ENCODE measurements around the gene NCAPG.

NCAPG gene

DNA sequence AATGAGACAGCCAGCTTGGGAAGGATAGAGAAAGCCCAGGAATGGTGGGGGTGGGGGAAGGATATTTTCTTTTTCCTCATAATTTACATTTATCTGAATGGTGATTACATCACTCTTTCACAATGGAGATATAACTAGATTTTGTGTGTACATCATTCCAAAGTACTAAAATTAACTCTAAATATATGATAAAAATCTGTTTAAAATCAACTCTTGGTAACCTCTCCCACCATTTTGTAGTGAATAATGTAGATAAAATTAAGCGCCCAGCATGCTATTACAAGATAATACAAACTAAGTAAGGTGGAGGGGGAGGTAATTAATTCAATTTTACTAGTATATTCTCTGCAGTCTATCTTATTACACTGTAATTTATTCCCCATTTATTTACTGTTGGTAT, 78.9 kb downstream of the NCAPG start:
- H3K9me3 ChIP-seq (replicated peaks; ENCODE audit: low read length): no peaks in the 10 kb centered on the region
- no peak overlapping the region for H3K4me2 ChIP-seq (ENCODE audit: low read length)
- H3K36me3 ChIP-seq (ENCODE audit: insufficient read depth, low read length): no peaks in the 10 kb centered on the region
- H3K4me1 ChIP-seq (ENCODE audit: control insufficient read depth, insufficient read depth, low read length): no peaks in the 10 kb centered on the region
- no peaks in the 10 kb centered on the region for H3K27me3 ChIP-seq (ENCODE audit: control insufficient read depth, insufficient read depth, low read length)
- no peak overlapping the region for H3K9ac ChIP-seq (ENCODE audit: low read depth, low read length)
- no peak overlapping the region for H3K4me3 ChIP-seq (ENCODE audit: low read length)

DNA sequence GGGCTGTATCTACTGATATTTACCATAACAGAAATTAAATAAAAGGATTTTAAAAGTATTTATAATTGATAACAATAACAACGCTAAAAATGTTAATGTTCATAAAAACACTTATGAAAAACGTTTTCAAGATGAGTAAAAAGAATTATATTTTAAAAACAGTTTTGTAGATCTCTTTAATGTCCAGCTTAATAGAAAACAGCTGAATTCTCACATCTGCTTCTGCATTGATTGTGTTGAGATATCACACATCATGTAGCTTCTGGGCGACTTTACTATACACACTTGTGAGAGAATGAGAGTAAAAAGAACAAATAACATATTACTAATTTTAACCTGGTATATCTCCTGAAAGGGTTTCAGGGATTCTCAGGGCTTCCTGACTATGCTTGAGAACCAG, 83.6 kb downstream of the NCAPG start:
- Histone ChIP-seq H3K9me3 (replicated peaks; ENCODE audit: low read length) (no peaks in the 10 kb centered on the region), H3K4me2 (ENCODE audit: low read length) (no peak overlapping the region), H3K36me3 (ENCODE audit: insufficient read depth, low read length) (no peaks in the 10 kb centered on the region)

More for the DNA sequence above, 83.6 kb downstream of the NCAPG start:
- no peak overlapping the region for H3K9ac ChIP-seq (ENCODE audit: low read depth, low read length)
- no peak overlapping the region for H3K4me3 ChIP-seq (ENCODE audit: low read length)
- H3K27me3 ChIP-seq (ENCODE audit: control insufficient read depth, insufficient read depth, low read length): no peaks in the 10 kb centered on the region
- no peaks in the 10 kb centered on the region for H3K4me1 ChIP-seq (ENCODE audit: control insufficient read depth, insufficient read depth, low read length)

Measured in skeletal muscle satellite cell (primary cell).